Activated naive CD4-positive, alpha-beta T cell treated with anti-CD3 and anti-CD28 coated beads, Interleukin-2, amount 50 U/mL, for 16 hours (primary cell): ENCODE results near the gene MRAP2.
"Not testable (repeated sequence)": the region's sequence is repeated elsewhere in the genome, so short reads cannot be mapped to it uniquely, and the experiment has no call there.

Source experiments
- DNase-seq: peaks from one replicate; pipeline ENCODE4 v3.0.0-alpha.2; 2020

Gene MRAP2

GRCh38 chr6:84081222-84081621 is 47.6 kb downstream of the MRAP2 start:
- no peak for DNase-seq

DNA sequence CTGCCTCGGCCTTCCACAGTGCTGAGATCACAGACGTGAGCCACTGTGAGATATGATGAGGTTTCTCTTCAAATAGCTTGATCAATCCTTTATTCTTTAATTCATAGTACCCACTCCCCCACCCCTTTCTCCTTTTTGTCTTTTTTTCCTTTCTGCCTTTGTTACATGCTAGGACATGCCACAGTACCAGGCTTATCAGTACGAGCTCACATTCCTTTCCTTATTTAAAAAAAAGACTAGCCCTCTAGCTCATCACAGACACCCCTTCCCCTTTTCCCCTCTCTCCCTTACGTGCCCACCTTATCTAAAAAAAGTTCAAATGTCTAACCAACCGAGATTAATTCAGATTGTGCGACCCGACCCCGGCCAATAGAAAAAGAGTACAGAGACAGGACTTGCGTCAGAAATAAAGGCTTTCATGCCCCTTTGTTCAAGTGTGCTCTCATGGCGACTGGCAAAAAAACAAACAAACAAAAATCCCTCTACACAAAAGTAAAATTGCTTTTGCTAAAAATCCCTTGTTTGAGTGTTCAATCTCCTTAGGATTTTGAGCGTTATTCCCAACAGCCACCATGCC is 49.2 kb downstream of the MRAP2 start:
- no peak for DNase-seq

DNA sequence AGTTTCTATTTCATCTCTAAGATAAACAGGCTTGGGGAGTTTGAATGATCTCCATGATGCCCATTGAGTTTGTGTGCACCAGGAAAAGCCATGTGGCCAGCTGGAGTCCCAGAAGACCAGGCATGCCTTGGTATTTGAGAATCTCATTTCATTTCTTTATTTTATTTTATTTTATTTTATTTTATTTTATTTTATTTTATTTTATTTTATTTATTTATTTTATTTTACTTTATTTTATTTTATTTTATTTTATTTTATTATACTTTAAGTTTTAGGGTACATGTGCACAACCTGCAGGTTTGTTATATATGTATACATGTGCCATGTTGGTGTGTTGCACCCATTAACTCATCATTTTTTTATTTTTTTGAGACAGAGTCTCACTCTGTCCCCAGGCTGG is 51.1 kb downstream of the MRAP2 start:
- DNase-seq, result not testable (repeated sequence)

- no peak for DNase-seq
Measured at GRCh38 chr6:84086056-84086455, 52.5 kb downstream of the MRAP2 start.

DNA sequence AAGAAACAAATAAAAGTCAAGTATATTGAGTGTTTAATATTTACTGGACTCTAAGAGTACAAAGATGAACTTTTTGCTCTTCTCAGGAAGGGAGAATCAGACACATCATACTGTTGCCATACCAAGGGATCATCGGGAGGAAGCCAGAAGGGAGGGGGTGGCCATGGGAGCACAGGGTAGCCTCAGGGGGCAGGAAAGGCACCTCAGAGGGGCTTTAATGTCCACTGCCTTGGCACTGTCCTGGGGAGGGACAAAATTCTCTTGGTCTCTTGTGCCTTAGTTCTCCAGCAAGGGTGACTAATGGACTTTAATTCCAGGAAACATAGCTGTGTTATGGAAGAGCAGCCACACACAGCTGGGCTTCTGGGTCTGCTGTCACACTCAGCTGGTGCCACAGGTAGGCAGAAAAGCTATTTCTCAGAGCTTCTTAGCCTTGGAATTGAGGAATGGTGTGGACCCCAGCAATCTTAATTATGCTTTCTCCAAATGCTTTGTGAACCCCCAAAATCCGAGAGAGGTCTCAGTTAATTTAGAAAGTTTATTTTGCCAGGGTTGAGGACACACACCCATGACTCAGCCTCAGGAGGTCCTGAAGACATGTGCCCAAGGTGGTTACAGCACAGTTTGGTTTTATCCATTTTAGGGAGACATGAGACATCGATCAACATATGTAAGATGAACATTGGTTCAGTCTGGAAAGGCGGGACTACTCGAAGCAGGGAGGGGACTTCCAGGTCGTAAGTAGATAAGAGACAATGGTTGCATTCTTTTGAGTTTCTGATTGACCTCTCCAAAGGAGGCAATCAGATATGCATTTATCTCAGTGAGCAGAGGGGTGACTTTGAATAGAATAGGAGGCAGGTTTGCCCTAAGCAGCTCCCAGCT is 53.2 kb downstream of the MRAP2 start:
- no peak for DNase-seq

GRCh38 chr6:84089081-84089480 is 55.5 kb downstream of the MRAP2 start:
- DNase-seq, result no peak

DNA sequence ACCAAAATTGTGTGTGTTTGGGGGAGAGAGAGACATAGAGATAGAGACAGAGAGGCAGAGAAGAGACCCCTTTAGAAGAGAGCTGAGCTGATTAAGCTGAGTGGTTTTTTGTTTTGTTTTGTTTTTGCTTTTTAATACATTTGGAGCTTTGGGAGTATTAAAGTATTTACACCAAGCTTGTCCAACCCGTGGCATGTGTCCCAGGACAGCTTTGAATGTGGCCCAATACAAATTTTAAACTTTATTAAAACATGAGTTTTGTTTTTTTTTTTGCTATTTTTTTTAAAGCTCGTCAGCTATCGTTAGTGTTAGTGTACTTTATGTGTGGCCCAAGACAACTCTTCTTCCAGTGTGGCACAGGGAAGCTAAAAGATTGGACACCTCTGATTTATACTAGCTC is 56.0 kb downstream of the MRAP2 start:
- no peak for DNase-seq

- no peak for DNase-seq
Measured at GRCh38 chr6:84093441-84094435, 60.2 kb downstream of the MRAP2 start.

GRCh38 chr6:84095156-84095555 is 61.6 kb downstream of the MRAP2 start:
- no peak for DNase-seq

GRCh38 chr6:84103029-84103428 is 69.5 kb downstream of the MRAP2 start:
- DNase-seq, result no peak

GRCh38 chr6:84105215-84105924 is 71.8 kb downstream of the MRAP2 start:
- DNase-seq, result not testable (repeated sequence)

DNA sequence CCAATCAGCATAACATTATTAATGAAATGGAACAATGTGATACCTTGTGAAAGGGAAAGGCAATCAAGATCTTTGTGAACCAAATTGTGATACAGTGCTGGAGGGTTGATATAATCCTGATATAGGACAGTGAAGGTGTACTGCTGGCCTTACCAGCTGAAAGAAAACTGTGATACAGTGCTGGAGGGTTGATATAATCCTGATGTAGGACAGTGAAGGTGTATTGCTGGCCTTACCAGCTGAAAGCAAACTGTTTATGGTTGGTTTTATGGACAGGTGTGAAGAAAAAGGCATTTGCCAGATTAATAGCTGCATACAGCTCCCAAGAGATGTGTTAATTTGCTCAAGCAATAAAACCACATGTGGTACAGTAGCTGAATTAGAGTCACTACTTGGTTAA is 73.9 kb downstream of the MRAP2 start:
- DNase-seq, result no peak

DNA sequence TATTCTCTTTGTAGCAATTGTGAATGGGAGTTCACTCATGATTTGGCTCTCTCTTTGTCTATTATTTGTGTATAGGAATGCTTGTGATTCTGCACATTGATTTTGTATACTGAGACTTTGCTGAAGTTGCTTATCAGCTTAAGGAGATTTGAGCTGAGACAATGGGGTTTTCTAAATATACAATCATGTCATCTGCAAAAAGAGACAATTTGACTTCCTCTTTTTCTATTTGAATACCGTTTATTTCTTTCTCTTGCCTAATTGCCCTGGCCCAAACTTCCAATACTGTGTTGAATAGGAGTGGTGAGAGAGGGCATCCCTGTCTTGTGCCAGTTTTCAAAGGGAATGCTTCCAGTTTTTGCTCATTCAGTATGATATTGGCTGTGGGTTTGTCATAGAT is 77.8 kb downstream of the MRAP2 start:
- not testable (repeated sequence) for DNase-seq

DNA sequence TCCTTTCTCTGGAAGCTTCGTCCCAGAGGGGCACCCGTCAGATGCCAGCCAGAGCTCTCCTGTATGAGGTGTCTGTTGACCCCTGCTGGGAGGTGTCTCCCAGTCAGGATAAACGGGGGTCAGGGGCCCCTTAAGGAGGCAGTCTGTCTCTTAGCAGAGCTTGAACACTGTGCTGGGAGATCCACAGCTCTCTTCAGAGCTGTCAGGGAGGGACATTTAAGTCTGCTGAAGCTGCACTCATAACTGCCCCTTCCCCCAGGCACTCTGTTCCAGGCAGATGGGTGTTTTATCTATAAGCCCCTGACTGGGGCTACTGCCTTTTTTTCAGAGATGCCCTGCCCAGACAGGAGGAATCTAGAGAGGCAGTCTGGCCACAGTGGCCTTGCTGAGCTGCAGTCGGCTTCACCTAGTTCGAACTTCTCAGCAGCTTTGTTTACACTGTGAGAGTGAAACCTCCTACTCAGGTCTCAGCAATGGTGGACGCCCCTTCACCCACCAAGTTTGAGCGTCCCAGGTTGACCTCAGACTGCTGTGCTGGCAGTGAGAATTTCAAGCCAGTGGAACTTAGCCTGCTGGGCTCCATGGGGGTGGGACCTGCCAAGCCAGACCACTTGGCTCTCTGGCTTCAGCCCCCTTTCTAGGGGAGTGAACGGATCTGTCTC is 81.5 kb downstream of the MRAP2 start:
- not testable (repeated sequence) for DNase-seq

DNA sequence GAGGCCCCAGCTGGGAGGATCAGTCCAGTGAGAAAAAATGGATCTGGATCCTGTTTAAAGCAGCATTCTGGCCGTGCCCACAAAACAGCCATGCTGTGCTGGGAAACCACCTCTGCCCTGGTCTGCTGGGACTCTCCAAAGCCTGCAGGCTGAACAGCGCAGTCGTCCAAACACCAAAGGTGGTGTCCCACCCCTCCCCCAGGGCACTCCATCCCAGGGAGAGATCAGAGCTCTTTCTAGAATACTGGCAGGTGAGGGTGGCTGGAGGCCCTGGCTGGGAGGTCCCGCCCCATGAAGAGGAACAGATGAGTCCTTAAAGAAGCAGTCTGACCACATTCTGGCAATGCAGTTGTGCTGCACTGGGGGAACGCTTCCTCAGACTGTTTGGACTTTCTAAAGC is 84.6 kb downstream of the MRAP2 start:
- no peak for DNase-seq

DNA sequence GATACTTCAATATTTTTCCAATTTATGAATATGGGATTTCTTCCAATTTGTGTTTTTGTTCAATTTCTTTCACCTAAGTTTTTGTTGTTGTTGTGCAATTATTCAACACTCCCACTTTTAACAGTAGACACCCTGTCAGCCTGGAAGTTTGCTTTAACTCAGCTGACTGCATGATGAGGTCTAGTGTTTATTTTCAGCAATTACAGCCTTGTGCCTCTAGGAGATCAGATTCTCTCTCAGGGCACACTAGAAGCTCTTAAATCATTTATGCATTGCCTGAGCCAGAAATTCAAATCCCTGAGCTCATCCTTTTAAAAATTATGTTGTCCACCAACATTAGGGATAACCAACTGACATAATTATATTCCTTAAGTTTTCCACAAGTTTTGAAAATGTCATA is 85.7 kb downstream of the MRAP2 start:
- DNase-seq, result no peak

- DNase-seq, result no peak
Measured at GRCh38 chr6:84123186-84123585, 89.6 kb downstream of the MRAP2 start.

DNA sequence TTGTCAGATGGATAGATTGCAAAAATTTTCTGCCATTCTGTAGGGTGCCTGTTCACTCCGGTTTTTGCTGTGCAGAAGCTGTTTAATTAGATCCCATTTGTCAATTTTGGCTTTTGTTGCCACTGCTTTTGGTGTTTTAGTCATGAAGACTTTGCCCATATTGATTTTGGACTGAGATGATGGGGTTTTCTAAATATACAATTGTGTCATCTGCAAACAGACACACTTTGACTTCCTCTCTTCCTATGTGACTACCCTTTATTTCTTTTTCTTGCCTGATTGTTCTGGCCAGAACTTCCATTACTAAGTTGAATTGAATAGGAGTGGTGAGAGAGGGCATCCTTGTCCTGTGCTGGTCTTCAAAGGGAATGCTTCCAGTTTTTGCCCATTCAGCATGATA is 96.0 kb downstream of the MRAP2 start:
- not testable (repeated sequence) for DNase-seq

DNA sequence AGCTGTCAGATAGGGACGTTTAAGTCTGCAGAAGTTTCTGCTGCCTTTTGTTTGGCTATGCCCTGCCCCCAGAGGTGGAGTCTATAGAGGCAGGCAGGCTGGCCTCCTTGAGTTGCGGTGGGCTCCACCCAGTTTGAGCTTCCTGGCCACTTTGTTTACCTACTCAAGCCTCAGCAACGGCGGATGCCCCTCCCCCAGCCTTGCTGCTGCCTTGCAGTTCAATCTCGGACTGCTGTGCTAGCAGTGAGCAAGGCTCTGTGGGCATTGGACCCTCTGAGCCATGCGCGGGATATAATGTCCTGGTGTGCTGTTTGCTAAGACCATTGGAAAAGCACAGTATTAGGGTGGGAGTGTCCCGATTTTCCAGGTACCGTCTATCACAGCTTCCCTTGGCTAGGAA is 99.8 kb downstream of the MRAP2 start:
- not testable (repeated sequence) for DNase-seq

GRCh38 chr6:84135291-84135690 is 101.7 kb downstream of the MRAP2 start:
- no peak for DNase-seq

DNA sequence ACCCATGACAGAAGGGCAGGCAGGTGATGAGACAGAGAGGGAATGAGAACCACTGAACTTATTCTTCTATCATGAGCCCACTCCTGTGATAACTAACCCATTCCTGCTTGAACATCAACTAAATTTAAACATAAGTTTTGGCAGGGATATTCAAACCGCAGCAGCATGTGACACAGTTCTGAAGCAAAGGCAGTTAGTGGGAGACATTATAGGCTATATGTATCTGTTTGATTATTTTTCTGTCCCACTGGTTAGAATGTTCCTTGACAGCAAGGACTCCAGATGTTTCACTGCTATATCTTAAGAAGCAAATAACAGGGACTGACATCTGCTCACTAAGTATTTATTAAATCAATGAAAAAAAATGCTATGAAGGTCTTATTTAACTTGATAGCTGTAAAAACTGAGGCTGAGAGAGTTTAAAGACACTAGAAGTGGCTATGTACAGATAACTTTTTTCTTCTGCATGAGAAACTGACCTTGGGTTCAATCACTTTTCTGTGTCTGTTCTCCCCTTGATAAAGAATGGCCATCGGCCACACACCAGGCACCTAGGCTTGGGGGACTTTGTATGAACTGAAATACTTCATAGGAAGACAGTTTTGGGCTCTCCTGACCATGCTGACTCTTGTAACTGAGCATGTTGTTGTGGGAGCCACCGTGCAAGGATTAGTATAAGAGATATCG is 102.9 kb downstream of the MRAP2 start:
- no peak for DNase-seq

- no peak for DNase-seq
Measured at GRCh38 chr6:84137051-84137375, 103.4 kb downstream of the MRAP2 start.
